ENCODE results near the gene NTRK2. TPM values are rescaled to one million over a fixed set of nuclear protein-coding genes. Genes with fewer than 3 reads are reported as not detected.

Gene NTRK2
- total RNA-seq, 1 experiment from 2014 or later: under 0.01 TPM

GRCh38 chr9:84937581-84937980 is 268.1 kb downstream of the NTRK2 start:
- DNase-seq (ENCODE audit: low read depth): no peak

GRCh38 chr9:84939774-84940173 is 270.2 kb downstream of the NTRK2 start:
- no peak for DNase-seq (ENCODE audit: low read depth)

- no peak for DNase-seq (ENCODE audit: low read depth)
Measured at GRCh38 chr9:84940294-84940693, 270.8 kb downstream of the NTRK2 start.

GRCh38 chr9:84941792-84942191 is 272.3 kb downstream of the NTRK2 start:
- DNase-seq (ENCODE audit: low read depth): no peak

GRCh38 chr9:84943482-84944050 is 274.0 kb downstream of the NTRK2 start:
- no peak for DNase-seq (ENCODE audit: low read depth)

- no peak for DNase-seq (ENCODE audit: low read depth)
Measured at GRCh38 chr9:84945878-84946538, 276.5 kb downstream of the NTRK2 start.

- DNase-seq (ENCODE audit: low read depth): no peak
Measured at GRCh38 chr9:84947412-84947972, 278.0 kb downstream of the NTRK2 start.

- DNase-seq (ENCODE audit: low read depth): no peak
Measured at GRCh38 chr9:84949258-84949657, 279.7 kb downstream of the NTRK2 start.

- DNase-seq (ENCODE audit: low read depth): no peak
Measured at GRCh38 chr9:84949971-84950370, 280.4 kb downstream of the NTRK2 start.

GRCh38 chr9:84950879-84951811 is 281.6 kb downstream of the NTRK2 start:
- no peak for DNase-seq (ENCODE audit: low read depth)

GRCh38 chr9:84953252-84953773 is 283.8 kb downstream of the NTRK2 start:
- DNase-seq (ENCODE audit: low read depth): no peak

GRCh38 chr9:84953797-84954705 is 284.5 kb downstream of the NTRK2 start:
- DNase-seq (ENCODE audit: low read depth): no peak

GRCh38 chr9:84955155-84955554 is 285.6 kb downstream of the NTRK2 start:
- DNase-seq (ENCODE audit: low read depth): no peak

- no peak for DNase-seq (ENCODE audit: low read depth)
Measured at GRCh38 chr9:84955971-84956370, 286.4 kb downstream of the NTRK2 start.

GRCh38 chr9:84959339-84959738 is 289.8 kb downstream of the NTRK2 start:
- DNase-seq (ENCODE audit: low read depth): no peak

GRCh38 chr9:84966876-84967830 is 297.6 kb downstream of the NTRK2 start:
- no peak for DNase-seq (ENCODE audit: low read depth)

GRCh38 chr9:84969084-84969483 is 299.6 kb downstream of the NTRK2 start:
- no peak for DNase-seq (ENCODE audit: low read depth)

GRCh38 chr9:84969736-84970135 is 300.2 kb downstream of the NTRK2 start:
- no peak for DNase-seq (ENCODE audit: low read depth)

GRCh38 chr9:84970432-84970831 is 300.9 kb downstream of the NTRK2 start:
- DNase-seq (ENCODE audit: low read depth): no peak

- DNase-seq (ENCODE audit: low read depth): no peak
Measured at GRCh38 chr9:84971571-84971970, 302.0 kb downstream of the NTRK2 start.

Measured in RPMI7951 (cell line).